GM18520 (cell line): ENCODE data around the gene ATP5PD.

Experiments used
- ATAC-seq: cut with Tn5 transposase; IDR thresholded peaks from one replicate; pipeline ENCODE4 v1.9.1; 2021; ENCODE audit not compliant: unreplicated experiment

Gene ATP5PD

GRCh38 chr17:75001915-75002843, 44.6 kb downstream of the ATP5PD start:
- no peak for ATAC-seq

GRCh38 chr17:74999523-74999922, 47.2 kb downstream of the ATP5PD start:
- ATAC-seq: no peak

- ATAC-seq: no peak
Observed at GRCh38 chr17:74998783-74999182, 48.0 kb downstream of the ATP5PD start.

- no peak for ATAC-seq
Observed at GRCh38 chr17:74995847-74996246, 50.9 kb downstream of the ATP5PD start.

- no peak for ATAC-seq
Observed at GRCh38 chr17:74994440-74994839, 52.3 kb downstream of the ATP5PD start.

GRCh38 chr17:74992223-74992622, 54.5 kb downstream of the ATP5PD start:
- ATAC-seq: no peak

GRCh38 chr17:74990581-74991105, 56.1 kb downstream of the ATP5PD start:
- no peak for ATAC-seq
